Trophoblast cell (in vitro differentiated cells and primary cell): ENCODE measurements around the gene C1orf122.

ENCODE experiments used
- DNase-seq, 2 donors: peaks; one replicate each; pipeline ENCODE4 v3.0.0-alpha.2; 2016
- H2AFZ ChIP-seq: 2 replicates; pipeline ENCODE4 v1.6.1; 2013; ENCODE audit warnings: low read length, moderate library complexity, mild to moderate bottlenecking; ENCODE audit not compliant: insufficient read depth, poor library complexity
- H2AK5ac ChIP-seq: 2 replicates; pipeline ENCODE4 v1.6.1; 2013; ENCODE audit warnings: mild to moderate bottlenecking, low read length
- H2BK120ac ChIP-seq: 2 replicates; pipeline ENCODE4 v1.6.1; 2013; ENCODE audit warnings: low read length, mild to moderate bottlenecking, moderate library complexity; ENCODE audit not compliant: insufficient read depth, poor library complexity
- H2BK12ac ChIP-seq: 2 replicates; pipeline ENCODE4 v1.6.1; 2013; ENCODE audit warnings: mild to moderate bottlenecking, low read length, moderate library complexity
- H2BK5ac ChIP-seq: 2 replicates; pipeline ENCODE4 v1.6.1; 2013; ENCODE audit warnings: low read length, low read depth, moderate library complexity, mild to moderate bottlenecking; ENCODE audit not compliant: poor library complexity
- H3K14ac ChIP-seq: 2 replicates; pipeline ENCODE4 v1.6.1; 2013; ENCODE audit warnings: mild to moderate bottlenecking, low read length
- H3K18ac ChIP-seq: 2 replicates; pipeline ENCODE4 v1.6.1; 2013; ENCODE audit warnings: mild to moderate bottlenecking, low read length
- H3K23ac ChIP-seq: 2 replicates; pipeline ENCODE4 v1.6.1; 2013; ENCODE audit warnings: low read length
- H3K27ac ChIP-seq: 2 replicates; pipeline ENCODE4 v1.5.1; 2013; ENCODE audit warnings: low read depth, mild to moderate bottlenecking, inconsistent platforms, low read length, moderate library complexity
- H3K27me3 ChIP-seq: 2 replicates; pipeline ENCODE4 v1.6.1; 2013; ENCODE audit warnings: inconsistent platforms, mild to moderate bottlenecking, low read length, moderate library complexity; ENCODE audit not compliant: insufficient read depth
- H3K36me3 ChIP-seq, 2 experiments: 1 replicate in 1 of 2; 2 replicates in 1 of 2; pipeline ENCODE4 v1.6.1; 2013; ENCODE audit warnings: low read length in 2 of 2, mild to moderate bottlenecking in 2 of 2, moderate library complexity in 1 of 2; ENCODE audit not compliant: insufficient read depth in 2 of 2, control insufficient read depth in 1 of 2
- H3K4ac ChIP-seq: 2 replicates; pipeline ENCODE4 v1.6.1; 2013; ENCODE audit warnings: low read depth, mild to moderate bottlenecking, low read length, moderate library complexity
- H3K4me1 ChIP-seq, 2 experiments: 1 replicate in 1 of 2; 2 replicates in 1 of 2; pipeline ENCODE4 v1.6.1; 2013; ENCODE audit warnings: low read length in 2 of 2, mild to moderate bottlenecking in 2 of 2, moderate library complexity in 1 of 2; ENCODE audit not compliant: insufficient read depth in 2 of 2, control insufficient read depth in 1 of 2
- H3K4me2 ChIP-seq: 2 replicates; pipeline ENCODE4 v1.6.1; 2013; ENCODE audit warnings: inconsistent platforms, mild to moderate bottlenecking, low read length, moderate library complexity
- H3K4me3 ChIP-seq: 2 replicates; pipeline ENCODE4 v1.5.1; 2013; ENCODE audit warnings: mild to moderate bottlenecking, low read depth, low read length, inconsistent platforms
- H3K79me1 ChIP-seq: one replicate; pipeline ENCODE4 v1.6.1; 2013; ENCODE audit warnings: low read length
- H3K79me2 ChIP-seq: 2 replicates; pipeline ENCODE4 v1.6.1; 2013; ENCODE audit warnings: low read length, mild to moderate bottlenecking; ENCODE audit not compliant: control insufficient read depth, insufficient read depth, poor library complexity
- H3K9ac ChIP-seq: 2 replicates; pipeline ENCODE4 v1.6.1; 2013; ENCODE audit warnings: mild to moderate bottlenecking, low read length
- H3K9me3 ChIP-seq: 2 replicates; pipeline ENCODE4 v1.6.1; 2013; ENCODE audit warnings: low read depth, mild to moderate bottlenecking, control low read depth, inconsistent platforms, low read length; ENCODE audit not compliant: insufficient read depth
- H4K12ac ChIP-seq: 2 replicates; pipeline ENCODE4 v1.6.1; 2013; ENCODE audit warnings: low read depth, mild to moderate bottlenecking, low read length, moderate library complexity
- H4K8ac ChIP-seq: 2 replicates; pipeline ENCODE4 v1.6.1; 2013; ENCODE audit warnings: low read depth, mild to moderate bottlenecking, low read length, moderate library complexity
- H4K91ac ChIP-seq: one replicate; pipeline ENCODE4 v1.6.1; 2013; ENCODE audit warnings: low read depth, mild to moderate bottlenecking, low read length, moderate library complexity
- WGBS: extraction: QIAGEN DNeasy Blood & Tissue Kit; methylation state at CpG from one replicate; pipeline ENCODE4 v1.1.7; 2013; ENCODE audit warnings: missing lambda C conversion rate; ENCODE audit not compliant: insufficient read length, insufficient coverage; ENCODE audit errors: extremely low coverage; 5-methylcytosine and 5-hydroxymethylcytosine counted together

C1orf122 gene

DNA sequence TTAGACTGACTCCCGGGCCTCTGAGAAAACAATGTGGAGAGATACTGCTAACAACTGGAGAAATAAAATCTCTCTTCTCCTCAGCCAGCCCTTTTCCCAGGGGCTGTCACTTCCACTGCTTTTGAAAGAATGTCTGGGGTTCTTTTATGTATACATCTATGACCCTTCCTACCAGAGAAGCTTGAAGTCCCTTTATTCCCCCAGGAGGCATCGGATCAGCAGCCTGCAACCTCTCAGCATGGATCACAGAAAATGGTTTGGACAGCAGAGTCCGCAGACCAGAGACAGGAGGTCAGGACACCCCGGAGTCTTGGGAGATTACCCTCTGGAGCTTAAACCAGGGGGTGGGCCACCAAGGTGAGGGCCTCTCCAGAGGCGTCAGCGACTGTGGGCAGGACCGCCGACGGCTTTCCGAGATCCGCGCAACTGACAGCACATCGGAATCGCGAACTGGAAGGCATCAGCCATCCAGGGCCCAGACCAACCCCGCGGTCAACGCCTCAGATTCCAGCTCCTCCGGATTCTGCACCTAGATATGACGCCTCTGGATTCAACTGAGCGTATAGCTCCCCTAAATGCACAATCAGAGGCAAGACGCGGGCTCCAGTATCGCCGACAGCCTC, 43.7 kb upstream of the C1orf122 start:
- Histone ChIP-seq H4K8ac (no peak overlapping the region), H3K4me1 (no peaks in the 10 kb centered on the region), H4K91ac (no peak overlapping the region), H3K9me3 (peaks cover 12% of the 10 kb centered on the region), H3K36me3 (no peaks in the 10 kb centered on the region), H4K12ac (no peak overlapping the region), H3K14ac (no peak overlapping the region), H3K27me3 (peaks cover 31% of the 10 kb centered on the region), H2BK5ac (no peak overlapping the region), H3K4me3 (no peak overlapping the region), H3K79me1 (no peaks in the 10 kb centered on the region), H3K27ac (no peak overlapping the region), H3K79me2 (no peaks in the 10 kb centered on the region), H2BK120ac (no peak overlapping the region), H3K9ac (no peak overlapping the region), H3K4ac (no peak overlapping the region), H3K4me2 (no peak overlapping the region), H2AK5ac (no peak overlapping the region), H3K23ac (no peak overlapping the region), H3K18ac (no peak overlapping the region), H2BK12ac (no peak overlapping the region), H2AFZ (no peak overlapping the region)
- no CpG with 5 or more reads among the region's 25 CpGs for WGBS
- no peak for DNase-seq

DNA sequence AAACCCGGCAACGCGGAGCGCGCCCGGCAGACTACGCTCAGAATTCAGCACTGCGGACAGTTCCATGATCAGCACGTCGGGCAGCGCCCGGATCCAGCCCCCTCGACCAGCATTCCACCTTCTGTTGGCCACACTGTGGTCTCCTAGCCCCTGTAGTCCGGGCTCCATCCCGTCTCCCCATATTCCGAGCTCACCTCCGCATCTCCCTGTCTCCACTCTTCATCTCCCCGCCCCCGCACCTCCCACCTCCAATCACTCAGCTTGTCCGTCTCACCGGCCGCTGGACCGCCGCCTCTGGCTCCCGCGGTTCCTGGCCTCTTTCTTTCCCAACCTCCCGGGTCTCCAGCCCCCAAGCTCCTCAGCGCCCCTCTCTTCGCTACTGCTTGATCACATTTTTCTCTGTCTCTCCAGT, 43.2 kb upstream of the C1orf122 start:
- H4K91ac ChIP-seq: no peak overlapping the region
- H2BK12ac ChIP-seq: no peak overlapping the region
- H3K14ac ChIP-seq: no peak overlapping the region
- peak in 1 of 2 donors; percentile 67 for DNase-seq
- no peak overlapping the region for H2AK5ac ChIP-seq
- H3K27ac ChIP-seq: no peak overlapping the region
- H3K4me3 ChIP-seq: no peak overlapping the region
- H3K18ac ChIP-seq: no peak overlapping the region
- no peak overlapping the region for H3K4me2 ChIP-seq
- H3K79me1 ChIP-seq: no peaks in the 10 kb centered on the region
- H3K27me3 ChIP-seq: peaks cover 31% of the 10 kb centered on the region
- no CpG with 5 or more reads among the region's 29 CpGs for WGBS
- no peak overlapping the region for H3K4ac ChIP-seq
- H3K9ac ChIP-seq: no peak overlapping the region
- H2BK5ac ChIP-seq: no peak overlapping the region
- H4K8ac ChIP-seq: no peak overlapping the region
- peaks cover 12% of the 10 kb centered on the region for H3K9me3 ChIP-seq
- H2AFZ ChIP-seq: no peak overlapping the region
- no peak overlapping the region for H4K12ac ChIP-seq
- H2BK120ac ChIP-seq: no peak overlapping the region
- no peaks in the 10 kb centered on the region for H3K4me1 ChIP-seq
- no peaks in the 10 kb centered on the region for H3K36me3 ChIP-seq
- H3K23ac ChIP-seq: no peak overlapping the region
- H3K79me2 ChIP-seq: no peaks in the 10 kb centered on the region

DNA sequence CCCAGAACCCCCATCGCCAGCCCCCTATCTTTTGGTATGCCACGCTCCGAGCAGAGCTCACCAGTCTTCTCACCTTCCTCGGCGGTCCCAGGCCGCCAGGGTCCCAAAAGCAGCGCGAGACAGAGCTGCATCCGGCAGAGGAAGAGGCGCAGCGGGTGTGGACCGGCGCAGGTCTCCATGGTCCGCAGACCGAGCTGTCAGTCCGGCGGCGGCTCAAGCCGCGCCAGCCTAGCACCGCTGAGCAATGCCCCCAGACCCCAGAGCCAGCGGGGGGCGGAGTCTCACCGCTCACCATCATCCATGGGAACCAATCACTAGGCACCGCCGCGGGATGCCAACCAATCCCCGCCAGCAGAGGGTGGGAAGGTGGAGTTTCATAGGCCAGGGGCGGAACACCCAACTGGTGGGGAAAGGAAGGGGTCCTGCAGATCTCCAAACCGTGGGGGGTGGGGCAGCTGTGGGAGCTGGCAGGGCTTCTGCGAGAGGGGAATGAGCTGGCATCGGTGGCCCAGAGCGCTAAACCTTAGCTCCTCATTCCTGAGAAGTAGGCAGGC, 42.6 kb upstream of the C1orf122 start, which contains the start of gene EPHA10:
EPHA10 (minus strand) TSS at position 233 of the 554 bp plus-strand sequence; CDS start at position 179, 54 bp downstream.
- no peaks in the 10 kb centered on the region for H3K79me1 ChIP-seq
- WGBS: no CpG with 5 or more reads among the region's 33 CpGs
- no peak within 1 kb of the TSS for H2BK120ac ChIP-seq
- no peak within 1 kb of the TSS for H3K14ac ChIP-seq
- H3K36me3 ChIP-seq: no peaks in the 10 kb centered on the region
- H4K12ac ChIP-seq: no peak within 1 kb of the TSS
- no peak within 1 kb of the TSS for H3K23ac ChIP-seq
- H3K9me3 ChIP-seq: peaks cover 12% of the 10 kb centered on the region
- no peaks in the 10 kb centered on the region for H3K79me2 ChIP-seq
- H2BK12ac ChIP-seq: no peak within 1 kb of the TSS
- DNase-seq: no peak
- peaks cover 31% of the 10 kb centered on the region for H3K27me3 ChIP-seq
- no peak within 1 kb of the TSS for H3K4ac ChIP-seq
- H2AFZ ChIP-seq: no peak within 1 kb of the TSS
- no peak within 1 kb of the TSS for H3K27ac ChIP-seq
- no peak within 1 kb of the TSS for H4K8ac ChIP-seq
- no peak within 1 kb of the TSS for H3K9ac ChIP-seq
- H3K18ac ChIP-seq: no peak within 1 kb of the TSS
- no peak within 1 kb of the TSS for H2BK5ac ChIP-seq
- H4K91ac ChIP-seq: no peak within 1 kb of the TSS
- no peak within 1 kb of the TSS for H2AK5ac ChIP-seq
- H3K4me1 ChIP-seq: no peaks in the 10 kb centered on the region
- no peak within 1 kb of the TSS for H3K4me3 ChIP-seq
- no peak within 1 kb of the TSS for H3K4me2 ChIP-seq

- Histone ChIP-seq H3K27ac (no peak overlapping the region), H2AFZ (no peak overlapping the region), H3K27me3 (peaks cover 31% of the 10 kb centered on the region), H3K79me1 (no peaks in the 10 kb centered on the region), H3K14ac (no peak overlapping the region), H3K4me3 (no peak overlapping the region), H4K12ac (no peak overlapping the region), H4K91ac (no peak overlapping the region), H3K18ac (no peak overlapping the region), H3K4me1 (no peaks in the 10 kb centered on the region), H2BK12ac (no peak overlapping the region), H3K9me3 (peaks cover 12% of the 10 kb centered on the region), H2BK120ac (no peak overlapping the region), H3K4me2 (no peak overlapping the region), H3K36me3 (no peaks in the 10 kb centered on the region), H2BK5ac (no peak overlapping the region), H3K9ac (no peak overlapping the region), H2AK5ac (no peak overlapping the region), H3K79me2 (no peaks in the 10 kb centered on the region), H4K8ac (no peak overlapping the region), H3K4ac (no peak overlapping the region), H3K23ac (no peak overlapping the region)
- DNase-seq: no peak
- WGBS: no CpG with 5 or more reads among the region's 27 CpGs
Observed at GRCh38 chr1:37765916-37766664, 41.5 kb upstream of the C1orf122 start.
